Lower leg skin (tissue), 3 donors: ENCODE results near the gene KSR2.

ENCODE experiments used
- CTCF ChIP-seq, 3 donors: fragments of 450-650 bp; IDR thresholded peaks; one replicate each; pipeline ENCODE4 v1.5.1; 2016; ENCODE audit warnings: antibody characterized with exemption in 3 of 3, mild to moderate bottlenecking in 3 of 3, moderate library complexity in 2 of 3
- POLR2A ChIP-seq, 2 donors: fragments of 450-650 bp; IDR thresholded peaks; one replicate each; pipeline ENCODE4 v1.6.1; 2016 to 2017; ENCODE audit warnings: antibody characterized with exemption in 2 of 2, mild to moderate bottlenecking in 1 of 2, moderate library complexity in 1 of 2

- TF ChIP-seq POLR2A (IDR thresholded peaks at IDR 0.05) (no peak), CTCF (IDR thresholded peaks at IDR 0.05) (no peak)
These were observed 90.2 kb downstream of the KSR2 start for GRCh38 chr12:117878605-117879004.
